GM20431 (cell line): Measurements from ENCODE around the gene ARHGEF4.

ENCODE experiments used
- in situ Hi-C: fragments of 300-500 bp; cut with MseI, MboI; formaldehyde crosslinking; loops from one replicate; pipeline ENCODE4 v1.15.0; 2020; ENCODE audit warnings: low sequenced_read_pairs; ENCODE audit not compliant: unreplicated experiment

ARHGEF4 gene

GRCh38 chr2:131043199-131044074 is 206.7 kb downstream of the ARHGEF4 start:
- in situ Hi-C loops: no loop called here

GRCh38 chr2:131044075-131044756 is 207.5 kb downstream of the ARHGEF4 start:
- in situ Hi-C loops: no loop called here

- in situ Hi-C loops: no loop called here
Observed at GRCh38 chr2:131044757-131045150, 208.0 kb downstream of the ARHGEF4 start.

GRCh38 chr2:131045286-131046027 is 208.7 kb downstream of the ARHGEF4 start:
- in situ Hi-C loops: no loop called here

- in situ Hi-C loops: no loop called here
Observed at GRCh38 chr2:131046028-131046917, 209.6 kb downstream of the ARHGEF4 start.

- in situ Hi-C loops: no loop called here
Observed at GRCh38 chr2:131046918-131047652, 210.4 kb downstream of the ARHGEF4 start.

- in situ Hi-C loops: no loop called here
Observed at GRCh38 chr2:131047920-131048560, 211.3 kb downstream of the ARHGEF4 start.

- in situ Hi-C loops: no loop called here
Observed at GRCh38 chr2:131048641-131049040, 211.9 kb downstream of the ARHGEF4 start.

GRCh38 chr2:131049150-131049718 is 212.5 kb downstream of the ARHGEF4 start:
- in situ Hi-C loops: no loop called here

- in situ Hi-C loops: no loop called here
Observed at GRCh38 chr2:131050896-131051295, 214.2 kb downstream of the ARHGEF4 start.

- in situ Hi-C loops: no loop called here
Observed at GRCh38 chr2:131052741-131053263, 216.1 kb downstream of the ARHGEF4 start.

- in situ Hi-C loops: no loop called here
Observed at GRCh38 chr2:131054488-131054887, 217.8 kb downstream of the ARHGEF4 start.

- in situ Hi-C loops: no loop called here
Observed at GRCh38 chr2:131055169-131056065, 218.7 kb downstream of the ARHGEF4 start.

- in situ Hi-C loops: no loop called here
Observed at GRCh38 chr2:131056204-131056931, 219.7 kb downstream of the ARHGEF4 start.

GRCh38 chr2:131056932-131057287 is 220.2 kb downstream of the ARHGEF4 start:
- in situ Hi-C loops: no loop called here

GRCh38 chr2:131058214-131058843 is 221.6 kb downstream of the ARHGEF4 start:
- in situ Hi-C loops: no loop called here
